OCI-LY3 (cell line): Measurements from ENCODE around the gene C20orf141.
A peak's percentile ranks its signal among the peaks of the same experiment; 100 is the strongest.

Source experiments
- H2AFZ ChIP-seq: fragments of 200-600, 300-600 bp; shearing (Covaris generic); 2 replicates; pipeline ENCODE4 v1.6.0; 2014; ENCODE audit warnings: antibody characterized with exemption, low read depth, low read length
- H3K27ac ChIP-seq: fragments of 200-600, 300-600 bp; sonication (generic); 2 replicates; pipeline ENCODE4 v1.5.1; 2014; ENCODE audit warnings: mild to moderate bottlenecking, low read length, moderate library complexity, mixed read lengths
- H3K27me3 ChIP-seq: fragments of 200-600, 300-600 bp; sonication (generic); 2 replicates; pipeline ENCODE4 v1.6.1; 2014; ENCODE audit warnings: low read depth, low read length, mixed read lengths
- H3K36me3 ChIP-seq: fragments of 200-600, 300-600 bp; sonication (generic); replicated peaks from 2 replicates; pipeline ENCODE3; 2014; ENCODE audit warnings: low read depth, low read length, mixed read lengths
- H3K4me1 ChIP-seq: fragments of 300-600, 200-600 bp; sonication (generic); 2 replicates; pipeline ENCODE4 v1.6.1; 2014; ENCODE audit warnings: low read length, mixed read lengths
- H3K4me2 ChIP-seq: fragments of 200-600, 300-600 bp; sonication (generic); 2 replicates; pipeline ENCODE4 v1.6.1; 2014; ENCODE audit warnings: low read length, mixed read lengths
- H3K4me3 ChIP-seq: fragments of 300-600, 200-600 bp; sonication (generic); 2 replicates; pipeline ENCODE4 v1.5.1; 2014; ENCODE audit warnings: antibody characterized with exemption, mild to moderate bottlenecking, low read length, moderate library complexity
- H3K79me2 ChIP-seq: fragments of 300-600, 200-600 bp; shearing (Covaris generic); 2 replicates; pipeline ENCODE4 v1.6.1; 2014; ENCODE audit warnings: mild to moderate bottlenecking, low read length, mixed read lengths
- H3K9ac ChIP-seq: fragments of 300-600, 200-600 bp; shearing (Covaris generic); 2 replicates; pipeline ENCODE4 v1.6.0; 2014; ENCODE audit warnings: mild to moderate bottlenecking, low read length, moderate library complexity
- H3K9me3 ChIP-seq: fragments of 200-600, 300-600 bp; shearing (Covaris generic); 2 replicates; pipeline ENCODE4 v1.6.1; 2014; ENCODE audit warnings: low read length, mixed read lengths; ENCODE audit not compliant: insufficient read depth
- H4K20me1 ChIP-seq: fragments of 200-600, 300-600 bp; sonication (generic); 2 replicates; pipeline ENCODE4 v1.6.1; 2016; ENCODE audit warnings: low read length, mixed read lengths; ENCODE audit not compliant: insufficient read depth
- EZH2phosphoT487 ChIP-seq: fragments of 200-600 bp; shearing (Covaris generic); IDR thresholded peaks from 2 replicates; pipeline ENCODE4 v1.6.1; 2018; ENCODE audit warnings: antibody characterized with exemption, mixed run types, low read depth
- TF ChIP-seq, protein P1 (sequence below): fragments of 200-600, 300-600 bp; sonication (generic); IDR thresholded peaks from 2 replicates; pipeline ENCODE4 v1.5.1; 2014; ENCODE audit warnings: antibody characterized with exemption, low read length, low read depth

Gene C20orf141

DNA sequence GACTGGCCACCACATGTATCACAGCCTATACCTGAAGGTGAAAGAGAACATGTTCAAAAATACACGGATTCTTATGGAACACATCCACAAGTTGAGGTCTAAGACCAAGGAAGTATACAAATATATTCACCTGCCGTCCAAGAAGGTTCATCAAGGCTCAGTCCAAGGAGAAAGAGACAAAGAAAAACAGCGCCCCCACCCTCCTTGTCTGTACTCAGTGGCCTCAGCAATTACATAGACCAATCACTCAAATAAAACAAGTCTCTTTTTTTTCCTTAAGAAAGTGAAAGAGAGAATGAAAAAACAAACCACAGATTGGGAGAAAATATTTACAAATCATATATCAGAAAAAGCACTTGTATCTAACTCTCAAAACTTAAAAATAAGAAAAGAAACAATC lies 33.8 kb upstream of the C20orf141 start:
- Histone ChIP-seq H3K4me2 (no peak overlapping the region), H2AFZ (no peak overlapping the region), H3K79me2 (no peaks in the 10 kb centered on the region), H3K27ac (no peak overlapping the region), H3K36me3 (no peaks in the 10 kb centered on the region), H3K9me3 (peaks cover 9% of the 10 kb centered on the region; the same call in 1 of the 2 replicates), H3K4me3 (no peak overlapping the region), H3K27me3 (peaks cover 43% of the 10 kb centered on the region), H3K4me1 (peaks cover 15% of the 10 kb centered on the region), H4K20me1 (no peaks in the 10 kb centered on the region), H3K9ac (no peak overlapping the region)
- TF ChIP-seq, protein P1, sequence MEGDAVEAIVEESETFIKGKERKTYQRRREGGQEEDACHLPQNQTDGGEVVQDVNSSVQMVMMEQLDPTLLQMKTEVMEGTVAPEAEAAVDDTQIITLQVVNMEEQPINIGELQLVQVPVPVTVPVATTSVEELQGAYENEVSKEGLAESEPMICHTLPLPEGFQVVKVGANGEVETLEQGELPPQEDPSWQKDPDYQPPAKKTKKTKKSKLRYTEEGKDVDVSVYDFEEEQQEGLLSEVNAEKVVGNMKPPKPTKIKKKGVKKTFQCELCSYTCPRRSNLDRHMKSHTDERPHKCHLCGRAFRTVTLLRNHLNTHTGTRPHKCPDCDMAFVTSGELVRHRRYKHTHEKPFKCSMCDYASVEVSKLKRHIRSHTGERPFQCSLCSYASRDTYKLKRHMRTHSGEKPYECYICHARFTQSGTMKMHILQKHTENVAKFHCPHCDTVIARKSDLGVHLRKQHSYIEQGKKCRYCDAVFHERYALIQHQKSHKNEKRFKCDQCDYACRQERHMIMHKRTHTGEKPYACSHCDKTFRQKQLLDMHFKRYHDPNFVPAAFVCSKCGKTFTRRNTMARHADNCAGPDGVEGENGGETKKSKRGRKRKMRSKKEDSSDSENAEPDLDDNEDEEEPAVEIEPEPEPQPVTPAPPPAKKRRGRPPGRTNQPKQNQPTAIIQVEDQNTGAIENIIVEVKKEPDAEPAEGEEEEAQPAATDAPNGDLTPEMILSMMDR, result peak; percentile 40
- no peak for TF ChIP-seq EZH2phosphoT487

DNA sequence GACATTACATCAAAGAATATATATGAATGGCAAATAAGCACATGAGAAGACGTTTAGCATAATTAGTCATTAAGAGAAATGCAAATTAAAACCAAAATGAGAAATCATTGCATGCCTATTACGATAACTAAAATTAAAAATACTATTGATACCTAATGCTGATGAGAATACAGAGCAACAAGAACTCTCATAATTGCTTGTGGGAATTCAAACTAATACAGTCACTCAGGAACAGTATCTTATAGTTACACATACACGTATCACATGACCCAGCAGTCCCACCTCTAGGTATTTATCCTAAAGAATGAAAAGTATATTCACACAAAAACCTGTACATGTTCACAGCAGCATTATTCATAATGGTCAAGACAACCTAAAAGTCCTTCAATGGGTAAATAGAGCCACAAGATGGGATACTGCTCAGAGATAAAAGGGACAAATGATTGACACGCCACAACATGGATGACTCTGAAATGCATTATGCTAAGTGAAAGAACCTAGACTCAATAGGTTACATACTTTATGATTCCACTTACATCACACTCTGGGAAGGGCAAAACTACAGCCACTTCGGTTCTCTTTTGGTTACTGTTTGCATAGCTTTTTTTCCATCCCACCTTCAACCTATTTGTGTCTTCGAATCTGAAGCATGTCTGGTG lies 30.8 kb upstream of the C20orf141 start:
- TF ChIP-seq, protein P1, result no peak
- no peak for TF ChIP-seq EZH2phosphoT487
- Histone ChIP-seq H3K4me1 (peaks cover 5% of the 10 kb centered on the region), H3K9me3 (no peaks in the 10 kb centered on the region), H3K4me3 (no peak overlapping the region), H2AFZ (no peak overlapping the region), H4K20me1 (no peaks in the 10 kb centered on the region), H3K27ac (no peak overlapping the region), H3K9ac (no peak overlapping the region), H3K4me2 (no peak overlapping the region), H3K27me3 (peaks cover 38% of the 10 kb centered on the region), H3K79me2 (no peaks in the 10 kb centered on the region), H3K36me3 (no peaks in the 10 kb centered on the region)

DNA sequence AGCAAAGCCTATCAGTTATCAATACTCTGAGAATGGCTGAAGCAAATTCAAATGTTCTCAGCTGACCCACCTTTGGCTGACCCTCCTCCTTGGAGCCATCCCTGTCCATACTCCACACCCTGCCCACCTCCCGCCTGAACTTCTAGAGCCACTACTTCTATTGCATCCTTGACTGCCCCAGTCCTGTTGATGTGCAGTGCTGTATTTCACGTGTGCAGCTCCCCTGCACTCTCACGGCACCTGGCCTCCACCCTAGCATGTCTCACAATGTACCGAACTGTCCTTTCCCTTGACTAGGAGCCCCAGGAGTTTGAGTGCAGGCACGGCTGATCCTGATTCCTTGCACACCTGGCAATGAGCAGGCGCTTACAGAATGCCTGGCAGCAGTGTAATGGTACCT lies 21.3 kb upstream of the C20orf141 start:
- Histone ChIP-seq H3K36me3 (no peaks in the 10 kb centered on the region), H3K27ac (no peak overlapping the region), H3K9me3 (no peaks in the 10 kb centered on the region), H3K79me2 (no peaks in the 10 kb centered on the region), H3K4me3 (no peak overlapping the region), H3K4me2 (no peak overlapping the region), H3K9ac (no peak overlapping the region), H2AFZ (no peak overlapping the region), H4K20me1 (no peaks in the 10 kb centered on the region), H3K4me1 (peaks cover 2% of the 10 kb centered on the region), H3K27me3 (peaks cover 24% of the 10 kb centered on the region; the same call in 1 of the 2 replicates)
- TF ChIP-seq EZH2phosphoT487, result no peak
- TF ChIP-seq, protein P1, result no peak

DNA sequence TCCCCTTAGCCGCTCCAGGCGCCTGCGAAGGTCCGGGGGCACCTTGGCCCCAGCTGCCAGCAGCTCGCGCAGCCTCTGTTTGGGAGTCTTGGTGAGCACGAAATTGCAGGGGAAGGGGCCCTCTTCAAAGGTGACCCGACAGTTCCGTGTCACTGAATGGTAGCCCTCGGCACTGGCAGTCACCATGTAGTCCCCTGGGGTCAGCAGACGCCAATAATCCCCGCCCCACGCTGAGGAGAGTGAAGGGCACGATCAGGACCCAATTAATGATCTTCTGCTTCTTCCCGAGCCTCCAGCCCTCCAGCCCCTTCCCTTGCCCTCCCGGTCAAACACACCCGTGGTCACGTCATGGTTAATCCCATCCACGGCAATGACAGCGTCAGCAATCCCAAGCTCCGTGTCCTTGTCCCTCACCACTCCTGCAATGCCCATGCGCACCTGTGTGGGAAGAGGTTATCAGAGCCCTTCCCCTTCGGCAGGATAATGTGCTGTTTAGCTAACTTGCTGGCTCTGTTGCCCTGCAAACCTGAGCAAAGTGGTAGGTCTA lies 20.5 kb upstream of the C20orf141 start:
- H3K79me2 ChIP-seq, result no peaks in the 10 kb centered on the region
- no peak for TF ChIP-seq EZH2phosphoT487
- TF ChIP-seq, protein P1, result no peak
- H3K4me1 ChIP-seq, result peaks cover 10% of the 10 kb centered on the region
- no peaks in the 10 kb centered on the region for H3K9me3 ChIP-seq
- peaks cover 24% of the 10 kb centered on the region; the same call in 1 of the 2 replicates for H3K27me3 ChIP-seq
- H3K4me2 ChIP-seq, result no peak overlapping the region
- H3K9ac ChIP-seq, result no peak overlapping the region
- no peak overlapping the region for H3K27ac ChIP-seq
- no peaks in the 10 kb centered on the region for H3K36me3 ChIP-seq
- H2AFZ ChIP-seq, result no peak overlapping the region
- H3K4me3 ChIP-seq, result no peak overlapping the region
- H4K20me1 ChIP-seq, result no peaks in the 10 kb centered on the region
